Memory B cell (primary cell): Measurements from ENCODE around the gene MYL5.
"Not testable (repeated sequence)": the region's sequence is repeated elsewhere in the genome, so short reads cannot be mapped to it uniquely, and the experiment has no call there.

ENCODE experiments used
- ATAC-seq: fragments of 150-1000 bp; cut with Tn5 transposase; 2 replicates; pipeline ENCODE4 v1.10.0; 2021; ENCODE audit warnings: low read depth, mild to moderate bottlenecking, moderate library complexity
- DNase-seq, 2 donors: peaks; one replicate each; pipeline ENCODE4 v3.0.0; 2022; ENCODE audit warnings: low spot score in 2 of 2
- H3K27ac Mint-ChIP-seq: one replicate; pipeline ENCODE4 v1.8.0; 2022; ENCODE audit warnings: mild to moderate bottlenecking, moderate library complexity, mixed read lengths
- H3K27me3 Mint-ChIP-seq: one replicate; pipeline ENCODE4 v1.8.0; 2022; ENCODE audit warnings: mixed read lengths
- H3K36me3 Mint-ChIP-seq: one replicate; pipeline ENCODE4 v1.8.0; 2022; ENCODE audit warnings: mild to moderate bottlenecking, mixed read lengths
- H3K4me1 Mint-ChIP-seq: one replicate; pipeline ENCODE4 v1.8.0; 2022; ENCODE audit warnings: mixed read lengths
- H3K4me3 Mint-ChIP-seq: one replicate; pipeline ENCODE4 v1.8.0; 2022; ENCODE audit warnings: mild to moderate bottlenecking, moderate library complexity, mixed read lengths
- H3K9me3 Mint-ChIP-seq: one replicate; pipeline ENCODE4 v1.8.0; 2022; ENCODE audit warnings: mixed read lengths

The MYL5 gene

GRCh38 chr4:666822-667544 lies 7.4 kb upstream of the MYL5 start:
- Mint-ChIP-seq H3K27me3 (no peaks in the 10 kb centered on the region), H3K36me3 (peaks cover 6% of the 10 kb centered on the region), H3K4me3 (no peak overlapping the region), H3K4me1 (peaks cover 5% of the 10 kb centered on the region), H3K9me3 (no peaks in the 10 kb centered on the region), H3K27ac (no peak overlapping the region)
- DNase-seq (no peak), ATAC-seq (no peak)

- Mint-ChIP-seq H3K4me3 (no peak overlapping the region), H3K27ac (no peak overlapping the region), H3K27me3 (no peaks in the 10 kb centered on the region), H3K36me3 (peaks cover 9% of the 10 kb centered on the region), H3K9me3 (no peaks in the 10 kb centered on the region), H3K4me1 (peaks cover 5% of the 10 kb centered on the region)
- ATAC-seq (no peak), DNase-seq (no peak)
These were observed 6.8 kb upstream of the MYL5 start for GRCh38 chr4:667545-667925.

- peaks cover 11% of the 10 kb centered on the region for H3K36me3 Mint-ChIP-seq
- H3K9me3 Mint-ChIP-seq, H3K4me3 Mint-ChIP-seq, H3K4me1 Mint-ChIP-seq, H3K27ac Mint-ChIP-seq, ATAC-seq, H3K27me3 Mint-ChIP-seq, DNase-seq: not testable (repeated sequence)
These were observed 6.1 kb upstream of the MYL5 start for GRCh38 chr4:668219-668618.

GRCh38 chr4:669806-670559 lies 4.4 kb upstream of the MYL5 start:
- not testable (repeated sequence) for DNase-seq, H3K4me1 Mint-ChIP-seq, H3K27ac Mint-ChIP-seq, H3K4me3 Mint-ChIP-seq, ATAC-seq, H3K9me3 Mint-ChIP-seq, H3K27me3 Mint-ChIP-seq
- H3K36me3 Mint-ChIP-seq: peaks cover 13% of the 10 kb centered on the region

- no peak for ATAC-seq
- DNase-seq: no peak
- Mint-ChIP-seq H3K27me3 (no peaks in the 10 kb centered on the region), H3K27ac (no peak overlapping the region), H3K4me3 (no peak overlapping the region), H3K4me1 (peaks cover 17% of the 10 kb centered on the region), H3K36me3 (peaks cover 13% of the 10 kb centered on the region), H3K9me3 (no peaks in the 10 kb centered on the region)
These were observed 2.6 kb upstream of the MYL5 start for GRCh38 chr4:671769-672168.

GRCh38 chr4:673349-674091 lies 822 bp upstream of the MYL5 start:
- Mint-ChIP-seq H3K27me3 (no peaks in the 10 kb centered on the region), H3K36me3 (peaks cover 13% of the 10 kb centered on the region), H3K4me3 (peak overlapping the region; percentile 71), H3K4me1 (peaks cover 27% of the 10 kb centered on the region), H3K9me3 (no peaks in the 10 kb centered on the region), H3K27ac (peak overlapping the region; percentile 93)
- no peak for DNase-seq
- ATAC-seq: no peak

GRCh38 chr4:675036-675882 lies 917 bp downstream of the MYL5 start:
- H3K36me3 Mint-ChIP-seq: peaks cover 13% of the 10 kb centered on the region
- peak overlapping the region; percentile 89 for H3K4me3 Mint-ChIP-seq
- H3K27me3 Mint-ChIP-seq: no peaks in the 10 kb centered on the region
- DNase-seq: no peak
- peak overlapping the region; percentile 93 for H3K27ac Mint-ChIP-seq
- H3K4me1 Mint-ChIP-seq: peaks cover 29% of the 10 kb centered on the region
- H3K9me3 Mint-ChIP-seq: no peaks in the 10 kb centered on the region
- ATAC-seq: no peak

GRCh38 chr4:675980-676870 lies 1.9 kb downstream of the MYL5 start:
- Mint-ChIP-seq H3K9me3 (no peaks in the 10 kb centered on the region), H3K36me3 (peaks cover 7% of the 10 kb centered on the region), H3K4me1 (peaks cover 29% of the 10 kb centered on the region), H3K27me3 (no peaks in the 10 kb centered on the region), H3K4me3 (peak overlapping the region; percentile 54), H3K27ac (peak overlapping the region; percentile 62)
- ATAC-seq (peak; percentile 29), DNase-seq (no peak)

GRCh38 chr4:676871-677235 lies 2.5 kb downstream of the MYL5 start:
- ATAC-seq (no peak), DNase-seq (no peak)
- Mint-ChIP-seq H3K4me1 (peaks cover 29% of the 10 kb centered on the region), H3K9me3 (no peaks in the 10 kb centered on the region), H3K4me3 (peak overlapping the region; percentile 39), H3K27me3 (no peaks in the 10 kb centered on the region), H3K36me3 (peaks cover 7% of the 10 kb centered on the region), H3K27ac (peak overlapping the region; percentile 62)

- H3K9me3 Mint-ChIP-seq: no peaks in the 10 kb centered on the region
- H3K4me3 Mint-ChIP-seq: no peak overlapping the region
- peaks cover 4% of the 10 kb centered on the region for H3K36me3 Mint-ChIP-seq
- ATAC-seq: peak; percentile 10
- H3K27me3 Mint-ChIP-seq: no peaks in the 10 kb centered on the region
- H3K27ac Mint-ChIP-seq: peak overlapping the region; percentile 62
- peaks cover 31% of the 10 kb centered on the region for H3K4me1 Mint-ChIP-seq
- no peak for DNase-seq
These were observed 3.3 kb downstream of the MYL5 start for GRCh38 chr4:677431-678293.

GRCh38 chr4:678331-679103 lies 4.2 kb downstream of the MYL5 start:
- Mint-ChIP-seq H3K27me3 (no peaks in the 10 kb centered on the region), H3K36me3 (peaks cover 2% of the 10 kb centered on the region), H3K4me1 (peaks cover 31% of the 10 kb centered on the region)

GRCh38 chr4:679104-679481 lies 4.8 kb downstream of the MYL5 start:
- H3K4me1 Mint-ChIP-seq: peaks cover 32% of the 10 kb centered on the region
- H3K27ac Mint-ChIP-seq: no peak overlapping the region
- H3K36me3 Mint-ChIP-seq: peaks cover under 1% of the 10 kb centered on the region
- no peak for ATAC-seq
- H3K27me3 Mint-ChIP-seq: no peaks in the 10 kb centered on the region
- no peak overlapping the region for H3K4me3 Mint-ChIP-seq
- no peak for DNase-seq
- H3K9me3 Mint-ChIP-seq: no peaks in the 10 kb centered on the region

More at GRCh38 chr4:678331-679103, 4.2 kb downstream of the MYL5 start:
- ATAC-seq (no peak), DNase-seq (no peak)
- H3K27ac Mint-ChIP-seq: no peak overlapping the region
- H3K9me3 Mint-ChIP-seq: no peaks in the 10 kb centered on the region
- no peak overlapping the region for H3K4me3 Mint-ChIP-seq
